PFSK-1 (cell line): ENCODE data around the gene TGIF1.

ENCODE experiments used
- FOXP2 ChIP-seq: optimal IDR thresholded peaks from 2 replicates; pipeline ENCODE3; 2011; ENCODE audit warnings: borderline replicate concordance, control low read depth, inconsistent platforms; ENCODE audit not compliant: insufficient read depth; ENCODE audit errors: extremely low read length, extremely low read depth
- POLR2AphosphoS5 ChIP-seq: IDR thresholded peaks from 2 replicates; pipeline ENCODE4 v1.6.1; 2012; ENCODE audit warnings: low read depth, mild to moderate bottlenecking, control low read depth, low read length, moderate library complexity
- REST ChIP-seq, 2 experiments: IDR thresholded peaks; 2 replicates each; pipeline versions ENCODE4 v1.6.1 to v1.8.0; 2011 to 2012; ENCODE audit warnings: low read depth in 2 of 2, low read length in 2 of 2, control low read depth in 1 of 2, inconsistent platforms in 1 of 2, mild to moderate bottlenecking in 1 of 2, moderate library complexity in 1 of 2; ENCODE audit not compliant: insufficient read depth in 1 of 2
- SIN3A ChIP-seq: IDR thresholded peaks from 2 replicates; pipeline ENCODE4 v1.6.1; 2012; ENCODE audit warnings: mild to moderate bottlenecking, low read length, moderate library complexity, borderline replicate concordance; ENCODE audit not compliant: insufficient read depth
- TAF1 ChIP-seq: IDR thresholded peaks from 2 replicates; pipeline ENCODE4 v1.6.1; 2012; ENCODE audit warnings: low read length, control low read depth, borderline replicate concordance; ENCODE audit not compliant: insufficient read depth

GRCh38 chr18:3458378-3458777, 8.4 kb downstream of the TGIF1 start:
- TF ChIP-seq TAF1 (no peak), REST (IDR thresholded peaks at IDR 0.05; ENCODE audit: insufficient read depth in 1 of 2, low read depth in 2 of 2, low read length in 2 of 2) (no peak), POLR2AphosphoS5 (no peak), SIN3A (no peak), FOXP2 (no peak)
